ENCODE data around the gene EGLN2. TPM values are rescaled to one million over a fixed set of nuclear protein-coding genes. Genes with fewer than 3 reads are reported as not detected.
"Not testable (repeated sequence)": the region's sequence is repeated elsewhere in the genome, so short reads cannot be mapped to it uniquely, and the experiment has no call there.

The EGLN2 gene
- total and polyA plus RNA-seq, 4 donors, result 60.0 to 120 (median 93.7) TPM

- peak in 1 of 2 donors; percentile 68 for DNase-seq
- no peaks in the 10 kb centered on the region for H3K27me3 ChIP-seq (ENCODE audit: control insufficient read depth in 1 of 2, insufficient read depth in 2 of 2, low read length in 1 of 2)
- peak overlapping the region in 1 of 2 donors; percentile 32 for H3K27ac ChIP-seq (ENCODE audit: low read depth in 1 of 2, low read length in 2 of 2)
- no peak for ATAC-seq (ENCODE audit: low FRiP score)
- H3K4me1 ChIP-seq (ENCODE audit: control insufficient read depth in 1 of 2, insufficient read depth in 2 of 2, low read length in 2 of 2), result no peaks in the 10 kb centered on the region
- intact Hi-C loops (cut with DNase I), result loop anchor here (5.0 to 10.0 kb wide), 2 partner anchors 145 to 363 kb away; partner anchors contain the start of gene SERTAD3 (in 1 of the 2)
- peaks cover 0 to 2% of the 10 kb centered on the region in 2 donors for H3K36me3 ChIP-seq (ENCODE audit: control insufficient read depth in 1 of 2, insufficient read depth in 2 of 2, low read length in 1 of 2)
- H3K4me3 ChIP-seq (ENCODE audit: low read length in 2 of 2), result no peak overlapping the region
- WGBS, 2 donors, result 72% methylated on average over 18 of the region's 18 CpGs
- H3K9me3 ChIP-seq (ENCODE audit: control insufficient read depth, low read length), result no peaks in the 10 kb centered on the region
Measured at GRCh38 chr19:40807147-40808020, 8.4 kb downstream of the EGLN2 start.

GRCh38 chr19:40808021-40808325 lies 9.0 kb downstream of the EGLN2 start:
- no peak for DNase-seq
- no peak for ATAC-seq (ENCODE audit: low FRiP score)
- Histone ChIP-seq H3K36me3 (ENCODE audit: control insufficient read depth in 1 of 2, insufficient read depth in 2 of 2, low read length in 1 of 2) (peaks cover 0 to 2% of the 10 kb centered on the region in 2 donors), H3K27ac (ENCODE audit: low read depth in 1 of 2, low read length in 2 of 2) (no peak overlapping the region), H3K4me1 (ENCODE audit: control insufficient read depth in 1 of 2, insufficient read depth in 2 of 2, low read length in 2 of 2) (peaks cover 0 to 1% of the 10 kb centered on the region in 2 donors), H3K9me3 (ENCODE audit: control insufficient read depth, low read length) (no peaks in the 10 kb centered on the region), H3K4me3 (ENCODE audit: low read length in 2 of 2) (no peak overlapping the region), H3K27me3 (ENCODE audit: control insufficient read depth in 1 of 2, insufficient read depth in 2 of 2, low read length in 1 of 2) (no peaks in the 10 kb centered on the region)
- WGBS, 2 donors, result 81 to 84% methylated on average over 2 of the region's 2 CpGs
- intact Hi-C loops (cut with DNase I), result loop anchor here (5.0 to 10.0 kb wide), 2 partner anchors 146 to 363 kb away; partner anchors contain the start of gene SERTAD3 (in 1 of the 2)

GRCh38 chr19:40808497-40808896 lies 9.5 kb downstream of the EGLN2 start:
- Histone ChIP-seq H3K36me3 (ENCODE audit: control insufficient read depth in 1 of 2, insufficient read depth in 2 of 2, low read length in 1 of 2) (peaks cover 0 to 2% of the 10 kb centered on the region in 2 donors), H3K4me1 (ENCODE audit: control insufficient read depth in 1 of 2, insufficient read depth in 2 of 2, low read length in 2 of 2) (peaks cover 0 to 2% of the 10 kb centered on the region in 2 donors), H3K9me3 (ENCODE audit: control insufficient read depth, low read length) (no peaks in the 10 kb centered on the region), H3K27me3 (ENCODE audit: control insufficient read depth in 1 of 2, insufficient read depth in 2 of 2, low read length in 1 of 2) (no peaks in the 10 kb centered on the region), H3K27ac (ENCODE audit: low read depth in 1 of 2, low read length in 2 of 2) (no peak overlapping the region), H3K4me3 (ENCODE audit: low read length in 2 of 2) (no peak overlapping the region)
- 86 to 88% methylated on average over 5 of the region's 5 CpGs for WGBS, 2 donors
- ATAC-seq (ENCODE audit: low FRiP score) (no peak), DNase-seq (peak in 1 of 2 donors; percentile 55)
- intact Hi-C loops (cut with DNase I), result loop anchor here (5.0 to 10.0 kb wide), 2 partner anchors 146 to 364 kb away; partner anchors contain the start of gene SERTAD3 (in 1 of the 2)

GRCh38 chr19:40809358-40810086 lies 10.5 kb downstream of the EGLN2 start:
- peaks cover 0 to 2% of the 10 kb centered on the region in 2 donors for H3K36me3 ChIP-seq (ENCODE audit: control insufficient read depth in 1 of 2, insufficient read depth in 2 of 2, low read length in 1 of 2)
- no peak overlapping the region for H3K4me3 ChIP-seq (ENCODE audit: low read length in 2 of 2)
- no peaks in the 10 kb centered on the region for H3K27me3 ChIP-seq (ENCODE audit: control insufficient read depth in 1 of 2, insufficient read depth in 2 of 2, low read length in 1 of 2)
- ATAC-seq (ENCODE audit: low FRiP score) (no peak), DNase-seq (peak in 1 of 2 donors; percentile 77)
- no peaks in the 10 kb centered on the region for H3K9me3 ChIP-seq (ENCODE audit: control insufficient read depth, low read length)
- intact Hi-C loops (cut with DNase I), result loop anchor here (5.0 to 10.0 kb wide), 2 partner anchors 147 to 365 kb away; partner anchors contain the start of gene SERTAD3 (in 1 of the 2)
- peaks cover 0 to 2% of the 10 kb centered on the region in 2 donors for H3K4me1 ChIP-seq (ENCODE audit: control insufficient read depth in 1 of 2, insufficient read depth in 2 of 2, low read length in 2 of 2)
- no peak overlapping the region for H3K27ac ChIP-seq (ENCODE audit: low read depth in 1 of 2, low read length in 2 of 2)
- WGBS, 2 donors, result 94% methylated on average over 39 of the region's 39 CpGs

GRCh38 chr19:40810160-40810559 lies 11.2 kb downstream of the EGLN2 start:
- Histone ChIP-seq H3K9me3 (ENCODE audit: control insufficient read depth, low read length) (no peaks in the 10 kb centered on the region), H3K36me3 (ENCODE audit: control insufficient read depth in 1 of 2, insufficient read depth in 2 of 2, low read length in 1 of 2) (peaks cover 0 to 2% of the 10 kb centered on the region in 2 donors), H3K4me1 (ENCODE audit: control insufficient read depth in 1 of 2, insufficient read depth in 2 of 2, low read length in 2 of 2) (peaks cover 0 to 2% of the 10 kb centered on the region in 2 donors), H3K27me3 (ENCODE audit: control insufficient read depth in 1 of 2, insufficient read depth in 2 of 2, low read length in 1 of 2) (no peaks in the 10 kb centered on the region), H3K4me3 (ENCODE audit: low read length in 2 of 2) (no peak overlapping the region), H3K27ac (ENCODE audit: low read depth in 1 of 2, low read length in 2 of 2) (no peak overlapping the region)
- ATAC-seq (ENCODE audit: low FRiP score) (no peak), DNase-seq (no peak)
- WGBS, 2 donors, result 53 to 58% methylated on average over 12 to 14 of the region's 14 CpGs
- intact Hi-C loops (cut with DNase I), result no loop called here

GRCh38 chr19:40810649-40811408 lies 11.8 kb downstream of the EGLN2 start:
- H3K27ac ChIP-seq (ENCODE audit: low read depth in 1 of 2, low read length in 2 of 2), result peak overlapping the region in 1 of 2 donors; percentile 53
- ATAC-seq (ENCODE audit: low FRiP score) (peak; percentile 93), DNase-seq (peak; percentile 89 to 93)
- H3K36me3 ChIP-seq (ENCODE audit: control insufficient read depth in 1 of 2, insufficient read depth in 2 of 2, low read length in 1 of 2); H3K9me3 ChIP-seq (ENCODE audit: control insufficient read depth, low read length); intact Hi-C loops (cut with DNase I); H3K27me3 ChIP-seq (ENCODE audit: control insufficient read depth in 1 of 2, insufficient read depth in 2 of 2, low read length in 1 of 2); H3K4me1 ChIP-seq (ENCODE audit: control insufficient read depth in 1 of 2, insufficient read depth in 2 of 2, low read length in 2 of 2): not testable (repeated sequence)
- peak overlapping the region in 1 of 2 donors; percentile 16 for H3K4me3 ChIP-seq (ENCODE audit: low read length in 2 of 2)
- 5 to 8% methylated on average over 47 to 65 of the region's 65 CpGs for WGBS, 2 donors

GRCh38 chr19:40811478-40812341 lies 12.7 kb downstream of the EGLN2 start:
- H3K4me3 ChIP-seq (ENCODE audit: low read length in 2 of 2), result no peak overlapping the region
- DNase-seq (peak in 1 of 2 donors; percentile 74), ATAC-seq (ENCODE audit: low FRiP score) (no peak)
- no peaks in the 10 kb centered on the region for H3K9me3 ChIP-seq (ENCODE audit: control insufficient read depth, low read length)
- no peak overlapping the region for H3K27ac ChIP-seq (ENCODE audit: low read depth in 1 of 2, low read length in 2 of 2)
- intact Hi-C loops (cut with DNase I), result no loop called here
- no peaks in the 10 kb centered on the region for H3K27me3 ChIP-seq (ENCODE audit: control insufficient read depth in 1 of 2, insufficient read depth in 2 of 2, low read length in 1 of 2)
- WGBS, 2 donors, result 32 to 34% methylated on average over 29 to 35 of the region's 35 CpGs
- peaks cover 0 to 2% of the 10 kb centered on the region in 2 donors for H3K4me1 ChIP-seq (ENCODE audit: control insufficient read depth in 1 of 2, insufficient read depth in 2 of 2, low read length in 2 of 2)
- H3K36me3 ChIP-seq (ENCODE audit: control insufficient read depth in 1 of 2, insufficient read depth in 2 of 2, low read length in 1 of 2), result peaks cover 0 to 2% of the 10 kb centered on the region in 2 donors

All from aorta (tissue), 5 donors.